Spinal cord (tissue), 10 donors: ENCODE data around the gene FAM222A. TPM values are rescaled to one million over a fixed set of nuclear protein-coding genes. Genes with fewer than 3 reads are reported as not detected.

Experiments
- DNase-seq, 6 donors: peaks; one replicate each; pipeline versions ENCODE4 v3.0.0 to v3.0.0-alpha.2; 2013 to 2015; ENCODE audit warnings: low spot score in 6 of 6, low read depth in 4 of 6
- H3K27ac ChIP-seq: one replicate; pipeline ENCODE4 v1.5.1; 2013; ENCODE audit warnings: low read depth, low read length, control low read depth
- H3K27me3 ChIP-seq: one replicate; pipeline ENCODE4 v1.6.1; 2013; ENCODE audit warnings: low read length; ENCODE audit not compliant: control insufficient read depth, insufficient read depth
- H3K36me3 ChIP-seq: one replicate; pipeline ENCODE4 v1.6.1; 2013; ENCODE audit warnings: low read length; ENCODE audit not compliant: control insufficient read depth, insufficient read depth
- H3K4me1 ChIP-seq: one replicate; pipeline ENCODE4 v1.6.1; 2013; ENCODE audit warnings: low read length; ENCODE audit not compliant: control insufficient read depth, insufficient read depth
- H3K4me3 ChIP-seq: one replicate; pipeline ENCODE4 v1.5.1; 2013; ENCODE audit warnings: low read depth, low read length, control low read depth
- H3K9me3 ChIP-seq: one replicate; pipeline ENCODE4 v1.6.1; 2013; ENCODE audit warnings: low read length; ENCODE audit not compliant: control insufficient read depth, insufficient read depth
- WGBS: methylation state at CpG from one replicate; pipeline ENCODE4 v1.1.5; 2013; ENCODE audit warnings: missing lambda C conversion rate; ENCODE audit not compliant: insufficient coverage; 5-methylcytosine and 5-hydroxymethylcytosine counted together
- polyA plus RNA-seq, 2 donors: library from polyadenylated mRNA; unstranded; fragments of 120-200 nt; gene quantifications; one replicate each; pipeline ENCODE4 v1.2.1, GENCODE V29; 2013; ENCODE audit not compliant: insufficient read length in 2 of 2
- total RNA-seq, 2 donors: library from RNA; depleted of rRNA in 1 of 2; stranded (reverse); fragments of 120-200 nt in 1 of 2; fragments of >200 nt in 1 of 2; gene quantifications; one replicate each; pipeline versions ENCODE4 v1.2.3 to v1.2.4, GENCODE V29; 2013 to 2014
- donor health status: healthy.

The FAM222A gene
- total and polyA plus RNA-seq, 4 donors = 5.2 to 25.0 (median 14.6) TPM

GRCh38 chr12:109708939-109709338 lies 4.7 kb upstream of the FAM222A start:
- no peaks in the 10 kb centered on the region for H3K9me3 ChIP-seq
- no peak overlapping the region for H3K4me3 ChIP-seq
- peaks cover 20% of the 10 kb centered on the region for H3K27me3 ChIP-seq
- no peak overlapping the region for H3K27ac ChIP-seq
- no peak for DNase-seq
- no peaks in the 10 kb centered on the region for H3K36me3 ChIP-seq
- 69% methylated on average over 4 of the region's 5 CpGs for WGBS
- H3K4me1 ChIP-seq = peaks cover 25% of the 10 kb centered on the region

DNA sequence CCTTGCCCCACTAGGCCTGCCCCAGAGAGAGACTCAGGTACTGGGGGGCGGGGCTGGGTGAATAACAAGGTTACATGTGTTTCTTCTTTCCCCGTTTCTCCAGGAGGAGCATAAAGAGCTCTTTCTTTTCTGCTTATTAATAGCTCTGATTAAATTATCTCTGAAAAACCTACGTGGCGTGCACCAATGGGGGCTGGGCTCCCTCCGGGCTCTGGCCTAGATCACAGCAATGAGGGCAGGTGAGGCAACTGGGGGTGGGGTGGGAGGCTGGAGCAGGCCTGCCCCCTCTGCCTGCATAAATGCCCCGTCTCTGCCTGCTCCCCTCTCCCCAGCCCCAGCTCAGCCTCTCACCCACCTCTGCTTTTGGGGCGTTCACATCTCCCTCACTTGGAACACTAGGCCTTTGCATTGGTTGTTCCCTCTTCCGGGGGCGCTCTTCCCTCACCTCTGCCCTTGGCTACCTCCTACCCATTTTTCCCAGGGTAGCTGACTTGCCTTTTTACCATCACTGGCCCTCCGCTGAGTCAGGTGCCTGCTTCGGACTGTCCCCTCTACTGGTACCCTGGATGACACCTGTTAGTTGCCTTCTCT lies 4.1 kb upstream of the FAM222A start:
- Histone ChIP-seq H3K27ac (no peak overlapping the region), H3K9me3 (no peaks in the 10 kb centered on the region), H3K36me3 (no peaks in the 10 kb centered on the region), H3K4me1 (peaks cover 25% of the 10 kb centered on the region), H3K27me3 (peaks cover 20% of the 10 kb centered on the region), H3K4me3 (no peak overlapping the region)
- WGBS = 61% methylated on average over 9 of the region's 11 CpGs
- DNase-seq = no peak

- H3K27me3 ChIP-seq = peaks cover 20% of the 10 kb centered on the region
- H3K9me3 ChIP-seq = no peaks in the 10 kb centered on the region
- no peaks in the 10 kb centered on the region for H3K36me3 ChIP-seq
- H3K27ac ChIP-seq = no peak overlapping the region
- H3K4me3 ChIP-seq = no peak overlapping the region
- WGBS = 73% methylated on average over 4 of the region's 5 CpGs
- no peak for DNase-seq
- H3K4me1 ChIP-seq = peaks cover 33% of the 10 kb centered on the region
Measured at GRCh38 chr12:109710205-109710746, 3.3 kb upstream of the FAM222A start.

DNA sequence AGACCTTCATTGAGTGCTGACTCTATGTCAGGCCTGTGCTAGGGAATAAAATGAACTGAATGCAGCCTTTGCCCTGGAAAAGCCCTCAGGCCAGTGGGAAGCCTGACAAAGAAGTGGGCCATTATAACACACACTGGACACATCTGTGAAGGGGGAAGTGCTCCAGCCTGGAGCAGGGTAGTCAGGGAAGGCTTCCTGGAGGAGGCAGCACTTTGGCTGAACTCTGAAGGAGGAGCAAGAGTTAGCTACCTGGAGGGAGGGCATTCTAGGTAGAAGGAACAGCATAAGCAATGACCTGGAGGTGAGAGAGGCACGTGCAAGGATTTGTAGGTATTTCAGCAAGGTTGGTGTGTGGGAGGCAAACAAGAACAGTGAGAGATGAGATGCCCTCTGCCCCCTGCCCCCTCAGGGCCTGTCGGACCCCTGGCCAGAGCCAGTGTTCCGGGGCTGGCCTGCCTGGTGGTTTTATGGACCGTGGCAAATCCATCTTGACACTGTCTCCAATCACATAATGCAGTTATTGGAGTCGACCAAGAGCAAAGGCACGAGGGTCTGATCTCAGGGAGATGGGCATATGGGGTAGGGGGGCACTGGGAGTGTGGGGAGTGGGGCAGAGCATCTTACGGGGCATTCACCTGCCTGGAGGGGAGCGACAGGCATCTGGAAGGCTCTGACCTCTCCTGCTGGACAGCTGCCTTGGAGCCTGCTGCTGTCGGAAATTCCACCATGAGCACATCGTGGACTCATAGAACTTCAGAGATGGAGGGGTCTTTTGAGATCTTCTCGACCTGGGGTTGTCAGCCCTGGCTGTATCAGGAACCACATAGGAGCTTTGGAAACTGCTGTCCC lies 2.7 kb upstream of the FAM222A start:
- 65% methylated on average over 4 of the region's 11 CpGs for WGBS
- Histone ChIP-seq H3K4me1 (peaks cover 40% of the 10 kb centered on the region), H3K27me3 (peaks cover 20% of the 10 kb centered on the region), H3K36me3 (no peaks in the 10 kb centered on the region), H3K4me3 (no peak overlapping the region), H3K27ac (no peak overlapping the region), H3K9me3 (no peaks in the 10 kb centered on the region)
- DNase-seq = no peak

GRCh38 chr12:109711596-109712461 lies 1.8 kb upstream of the FAM222A start:
- no peak overlapping the region for H3K4me3 ChIP-seq
- DNase-seq = peak in 1 of 6 donors; percentile 3
- H3K36me3 ChIP-seq = no peaks in the 10 kb centered on the region
- peaks cover 20% of the 10 kb centered on the region for H3K27me3 ChIP-seq
- no peak overlapping the region for H3K27ac ChIP-seq
- 24% methylated on average over 22 of the region's 37 CpGs for WGBS
- H3K4me1 ChIP-seq = peaks cover 45% of the 10 kb centered on the region
- H3K9me3 ChIP-seq = no peaks in the 10 kb centered on the region

DNA sequence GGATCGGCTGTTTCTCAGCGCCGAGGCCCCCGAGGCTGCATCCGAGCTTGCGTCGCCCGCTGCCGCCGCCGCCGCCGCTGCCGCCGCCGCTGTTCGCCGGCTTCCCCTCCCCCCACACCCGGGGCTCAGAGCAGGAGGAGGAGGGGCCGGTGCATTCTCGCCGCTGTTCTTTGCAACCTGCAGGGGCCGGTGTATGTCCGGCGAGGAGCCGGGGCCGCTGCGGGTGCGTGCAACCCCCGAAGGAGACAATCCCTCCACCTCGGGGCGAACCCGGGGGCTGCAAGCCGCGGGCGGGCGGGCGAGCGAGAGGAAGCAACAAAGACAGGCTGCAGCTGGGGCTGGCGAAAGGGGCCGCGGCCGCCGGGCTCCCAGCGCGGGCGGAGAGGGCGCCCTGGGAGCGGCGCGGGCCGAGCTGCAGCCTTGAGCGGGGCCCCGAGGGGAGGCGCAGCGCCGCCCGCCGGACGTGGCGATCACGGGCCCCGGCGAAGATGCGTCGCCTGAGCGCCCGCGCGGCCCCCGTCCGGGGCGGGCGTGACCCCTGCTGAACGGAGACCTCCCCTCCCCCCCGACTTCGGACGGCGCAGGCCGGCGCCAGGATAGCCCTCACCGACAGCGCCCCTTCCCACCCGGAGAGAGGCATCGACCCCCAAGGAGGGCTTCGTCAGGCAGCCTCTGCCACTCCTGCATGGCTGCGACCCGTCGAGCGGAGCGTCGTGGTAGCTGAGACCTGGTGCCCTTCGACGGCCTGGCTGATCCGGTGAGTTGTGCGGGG lies 702 bp downstream of the FAM222A start:
- Histone ChIP-seq H3K4me3 (peak overlapping the region; percentile 54), H3K4me1 (peaks cover 59% of the 10 kb centered on the region), H3K27ac (no peak overlapping the region), H3K9me3 (no peaks in the 10 kb centered on the region), H3K27me3 (peaks cover 26% of the 10 kb centered on the region), H3K36me3 (peaks cover 9% of the 10 kb centered on the region)
- DNase-seq = peak in 2 of 6 donors; percentile 83 to 90
- WGBS = 1% methylated on average over 96 of the region's 96 CpGs

DNA sequence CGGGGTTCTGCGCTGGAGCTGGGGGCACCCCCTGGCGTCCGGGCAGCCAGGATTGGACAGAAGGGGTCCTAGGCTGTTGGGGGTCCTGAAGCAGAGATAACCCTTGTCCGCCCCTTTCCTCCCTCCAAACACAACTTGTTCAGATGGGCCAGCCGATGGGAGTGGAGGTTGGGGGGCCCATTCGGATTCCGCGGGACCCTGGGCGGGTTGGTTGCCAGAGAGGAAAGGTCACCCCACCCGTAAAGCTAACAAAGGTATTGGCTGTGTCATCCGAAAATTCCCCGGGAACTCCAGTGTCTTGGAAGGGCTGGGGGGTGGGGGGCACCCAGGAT lies 1.3 kb downstream of the FAM222A start:
- DNase-seq = no peak
- 3% methylated on average over 11 of the region's 13 CpGs for WGBS
- peak overlapping the region; percentile 6 for H3K27ac ChIP-seq
- H3K27me3 ChIP-seq = peaks cover 26% of the 10 kb centered on the region
- H3K4me3 ChIP-seq = peak overlapping the region; percentile 53
- peaks cover 9% of the 10 kb centered on the region for H3K36me3 ChIP-seq
- no peaks in the 10 kb centered on the region for H3K9me3 ChIP-seq
- H3K4me1 ChIP-seq = peaks cover 61% of the 10 kb centered on the region

- WGBS = 28% methylated on average over 10 of the region's 19 CpGs
- Histone ChIP-seq H3K9me3 (no peaks in the 10 kb centered on the region), H3K27ac (peak overlapping the region; percentile 12), H3K27me3 (peaks cover 26% of the 10 kb centered on the region), H3K4me1 (peaks cover 68% of the 10 kb centered on the region), H3K36me3 (peaks cover 14% of the 10 kb centered on the region), H3K4me3 (peak overlapping the region; percentile 53)
- peak in 1 of 6 donors; percentile 46 for DNase-seq
Measured at GRCh38 chr12:109715310-109716091, 1.9 kb downstream of the FAM222A start.
